HG03196 (cell line): ENCODE measurements around the gene SLC1A4.

Source experiments
- ATAC-seq: cut with Tn5 transposase; IDR thresholded peaks from one replicate; pipeline ENCODE4 v1.9.1; 2021; ENCODE audit not compliant: unreplicated experiment

Gene SLC1A4

DNA sequence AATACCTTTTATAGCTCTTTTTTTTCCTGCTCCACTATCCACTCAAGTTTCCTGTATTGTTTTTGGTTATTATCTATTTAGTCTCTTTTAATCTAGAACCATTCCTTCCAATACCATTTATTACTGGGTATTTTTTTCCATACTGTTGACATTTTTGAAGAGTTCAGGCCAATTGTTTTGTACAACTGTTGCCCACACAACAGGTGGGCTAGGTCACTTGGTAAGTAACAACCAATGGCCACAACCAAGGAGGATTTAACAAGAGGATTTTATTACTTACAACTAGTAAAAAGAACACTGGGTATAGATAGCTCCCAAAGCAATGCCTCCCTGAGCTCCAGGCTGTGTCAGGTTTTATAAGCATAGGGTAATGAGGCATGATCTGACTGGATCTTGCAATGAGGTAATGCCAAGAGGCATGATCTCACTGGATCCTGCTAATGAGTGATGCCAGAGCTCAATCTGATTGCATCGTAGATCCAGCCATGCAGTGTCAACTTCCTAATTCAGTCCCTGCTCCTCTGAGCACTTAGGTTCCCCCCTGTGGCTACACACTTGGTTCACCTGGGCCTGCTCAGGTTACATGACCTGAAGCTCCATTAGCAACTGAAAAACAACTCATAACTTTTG is 59.9 kb downstream of the SLC1A4 start:
- no peak for ATAC-seq

DNA sequence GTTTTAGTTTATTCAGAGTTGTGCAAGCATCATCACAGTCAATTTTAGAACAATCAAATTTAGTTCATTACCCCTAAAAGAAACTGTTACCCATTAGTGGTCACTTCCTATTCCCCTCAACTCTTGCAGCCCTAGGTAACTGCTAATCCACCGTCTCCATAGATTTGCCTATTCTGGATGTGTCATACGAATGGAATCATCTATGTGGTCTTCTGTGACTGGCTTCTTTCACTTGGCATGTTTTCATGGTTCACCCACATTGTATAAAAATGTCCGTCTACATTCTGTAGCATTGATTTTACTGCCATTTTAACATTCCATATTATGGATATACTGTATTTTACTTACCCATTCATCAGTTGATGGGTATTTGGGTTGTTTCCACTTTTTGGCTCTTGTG is 61.7 kb downstream of the SLC1A4 start:
- no peak for ATAC-seq

DNA sequence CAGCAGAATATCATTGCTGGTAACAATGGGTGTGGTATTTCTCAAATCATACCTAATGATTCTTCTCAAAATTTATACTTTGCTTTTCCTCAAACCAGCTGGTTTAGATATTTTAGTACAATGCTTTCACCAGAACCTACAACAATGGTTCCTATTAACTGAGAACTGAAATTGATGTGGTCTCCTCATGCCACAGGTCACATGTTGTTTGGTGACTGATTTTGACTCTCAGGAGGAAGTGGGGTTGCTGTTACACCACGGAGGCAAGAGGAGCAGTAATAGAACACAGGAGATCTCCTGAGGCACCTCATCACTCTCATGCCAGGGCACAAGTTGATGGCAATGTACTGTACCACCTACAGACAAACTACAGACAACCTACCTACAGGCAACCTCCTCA is 64.0 kb downstream of the SLC1A4 start:
- peak; percentile 50 for ATAC-seq

DNA sequence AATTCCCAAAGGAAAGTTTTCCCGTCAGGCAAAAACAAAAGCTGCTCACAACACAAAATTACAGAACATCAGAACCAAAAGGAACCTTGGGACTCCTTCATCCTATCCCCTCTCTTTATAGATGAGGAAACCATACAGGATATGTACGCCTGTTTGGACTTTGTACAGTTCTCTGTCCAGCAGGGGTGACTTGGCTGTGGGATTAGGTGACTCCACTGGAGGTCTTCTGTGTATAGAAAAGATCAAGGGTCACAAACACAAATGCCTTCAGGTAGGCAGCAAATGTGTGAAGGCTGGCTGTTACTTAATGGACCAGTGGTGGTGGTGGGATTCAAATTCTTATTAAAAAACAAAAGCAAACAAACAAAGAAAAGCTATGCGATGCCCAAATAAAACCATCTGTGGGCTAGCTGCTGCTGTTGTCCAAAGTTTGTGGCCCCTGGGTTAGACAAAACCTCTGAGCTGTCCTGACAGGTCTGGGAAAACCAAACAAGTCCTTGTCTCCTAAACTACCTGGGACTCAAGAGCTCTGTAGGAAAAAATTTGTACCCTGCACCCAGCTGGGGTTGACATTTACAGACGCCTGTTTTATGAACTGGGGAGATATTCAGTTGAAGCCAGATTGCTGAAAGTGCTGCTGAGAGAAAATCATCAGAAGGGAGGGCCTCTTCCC is 65.7 kb downstream of the SLC1A4 start:
- no peak for ATAC-seq

DNA sequence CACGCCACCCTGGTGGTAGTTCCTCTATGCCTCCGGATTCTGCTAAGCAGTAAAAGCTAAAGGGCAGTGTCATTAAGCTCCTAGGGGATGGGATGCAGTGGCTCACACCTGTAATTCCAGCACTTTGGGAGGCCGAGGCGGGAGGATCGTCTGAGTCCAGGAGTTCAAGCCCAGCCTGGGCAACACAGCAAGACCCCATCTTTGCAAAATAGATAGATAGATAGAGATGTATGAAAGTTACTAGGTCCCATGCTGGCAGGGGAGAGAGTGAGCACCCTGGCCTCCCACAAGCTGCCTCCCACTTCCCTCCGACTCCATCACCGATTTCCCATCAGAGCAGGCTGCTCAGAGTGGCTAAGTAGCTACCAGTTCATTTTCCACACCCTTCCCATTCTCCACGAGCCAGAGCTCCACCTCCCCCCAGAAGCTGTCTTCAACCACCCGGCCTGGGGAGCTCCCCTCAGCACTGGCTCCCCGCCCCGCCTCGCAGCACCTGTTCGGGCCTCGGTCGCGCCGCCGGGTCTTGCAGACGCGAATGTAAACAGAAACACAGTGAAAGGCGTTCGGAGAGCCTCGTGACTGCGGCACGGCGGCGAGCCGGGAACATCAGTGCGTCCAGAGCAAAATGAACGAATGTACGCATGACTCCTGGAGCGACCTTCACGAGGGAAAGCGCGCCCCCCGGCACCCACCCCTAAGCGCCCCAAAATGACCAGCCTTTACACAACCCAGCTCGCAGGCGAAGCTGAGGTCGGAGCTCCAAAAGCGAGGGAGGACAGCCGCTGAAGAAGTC is 66.4 kb downstream of the SLC1A4 start:
- ATAC-seq: peak; percentile 24

DNA sequence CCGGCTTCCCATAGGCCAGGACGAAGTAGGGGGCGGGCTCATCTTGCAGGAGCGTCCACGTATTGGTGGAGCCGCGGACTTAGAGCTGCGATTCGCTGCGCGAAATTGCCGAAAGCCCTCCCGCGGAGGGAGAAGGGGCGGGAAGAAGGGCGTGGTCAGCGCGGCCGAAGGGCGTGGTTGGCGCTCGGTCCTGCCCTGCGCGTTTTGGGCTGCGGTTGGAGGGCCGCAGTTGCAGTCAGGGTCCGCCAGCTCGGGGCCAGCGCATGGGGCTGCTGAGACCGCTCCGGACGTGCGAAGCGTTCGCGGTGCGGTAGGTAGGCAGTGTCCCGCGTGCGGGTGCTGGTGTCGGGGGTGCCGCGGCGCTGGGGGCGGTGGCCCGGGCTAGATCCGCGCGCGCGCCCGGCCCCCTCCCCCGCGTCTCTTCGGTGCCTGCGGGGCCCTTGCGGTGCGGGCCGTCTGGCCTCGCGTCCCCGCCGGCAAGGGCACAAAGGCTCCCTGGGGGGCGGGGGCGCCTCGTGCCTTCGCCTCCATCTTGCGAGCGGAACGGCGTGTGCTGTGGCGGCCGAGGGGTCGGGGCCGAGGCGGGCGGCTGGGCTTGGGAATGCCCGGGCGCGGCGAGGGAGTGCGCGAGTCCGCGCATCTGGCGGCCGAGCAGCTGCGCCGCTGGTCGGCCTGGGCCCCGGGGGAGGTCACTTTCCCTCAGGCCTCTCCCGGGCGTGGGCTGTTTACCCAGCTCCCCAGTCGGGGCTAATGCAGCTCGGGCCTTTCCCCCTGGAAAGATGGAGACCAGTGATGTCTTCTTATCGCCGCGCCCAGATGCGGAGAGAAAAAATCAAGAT is 67.2 kb downstream of the SLC1A4 start, which contains the start of gene CEP68:
Gene CEP68 (plus strand): TSS at position 202 of the 839 bp plus-strand sequence. CDS start 13,029 bp downstream, outside the sequence.
- peak; percentile 80 for ATAC-seq

DNA sequence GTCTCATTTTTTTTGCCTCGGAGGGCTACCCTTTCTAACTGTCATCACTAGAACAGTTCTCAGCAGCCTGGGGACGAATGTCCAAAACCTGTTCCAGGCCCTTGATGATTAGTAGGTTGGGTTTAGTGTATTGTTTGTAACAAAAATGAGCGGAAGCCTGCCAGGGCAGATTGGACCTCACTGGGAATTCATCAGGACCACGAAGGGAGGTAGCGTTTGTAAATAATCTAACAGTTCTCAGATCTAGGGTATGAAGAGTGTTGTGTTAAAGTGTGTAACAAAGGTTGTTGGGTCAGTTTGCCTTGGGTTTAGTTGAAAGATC is 67.8 kb downstream of the SLC1A4 start:
- no peak for ATAC-seq

DNA sequence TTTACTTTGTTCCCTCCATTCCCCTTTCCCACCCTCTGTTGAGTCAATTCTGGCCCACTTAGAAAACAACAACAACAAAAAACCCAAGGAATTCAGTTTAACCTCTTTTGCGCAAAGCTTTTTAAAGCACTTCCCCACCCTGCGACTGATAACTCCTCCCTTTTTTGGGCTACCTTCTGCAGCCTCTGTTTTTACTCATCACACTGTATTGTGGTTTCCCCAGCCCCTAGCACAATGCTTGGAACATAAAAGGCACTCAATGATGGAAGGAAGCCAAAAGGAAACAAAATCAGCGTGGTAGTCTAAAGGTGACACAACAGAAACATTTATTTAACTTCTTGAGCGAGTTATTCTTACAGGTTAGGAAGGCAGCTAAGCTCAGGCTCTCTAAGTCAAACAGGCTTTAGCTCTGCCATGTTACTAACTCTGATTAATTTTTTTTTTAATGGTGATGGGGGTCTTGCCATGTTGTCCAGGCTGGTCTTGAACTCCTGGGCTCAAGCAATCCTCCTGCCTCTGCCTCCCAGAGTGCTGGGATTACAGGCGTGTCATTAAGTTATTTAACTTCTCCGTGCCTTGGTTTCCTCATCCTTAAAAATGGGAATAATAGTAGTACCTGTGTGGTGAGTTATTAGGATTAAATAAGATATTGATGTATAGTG is 68.3 kb downstream of the SLC1A4 start:
- ATAC-seq: peak; percentile 17

DNA sequence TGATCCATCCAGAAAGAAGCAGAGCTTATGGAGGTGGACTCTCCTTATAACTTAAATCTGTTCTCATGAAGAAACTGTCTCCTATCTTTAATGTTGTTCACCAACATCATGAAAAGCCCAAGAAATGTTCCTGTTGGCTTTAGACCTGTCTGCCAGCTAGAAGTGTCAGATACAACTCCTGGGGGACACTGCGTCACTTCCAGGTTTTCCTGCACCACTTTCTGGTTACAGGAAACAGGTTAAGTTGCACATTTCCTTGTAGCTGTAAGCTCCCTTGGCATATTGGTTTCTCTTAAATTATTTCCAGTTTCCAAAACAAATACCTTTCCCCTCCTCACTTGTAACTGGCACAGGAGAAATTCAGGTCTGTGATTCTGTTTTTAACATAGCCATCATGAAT is 69.9 kb downstream of the SLC1A4 start:
- no peak for ATAC-seq

DNA sequence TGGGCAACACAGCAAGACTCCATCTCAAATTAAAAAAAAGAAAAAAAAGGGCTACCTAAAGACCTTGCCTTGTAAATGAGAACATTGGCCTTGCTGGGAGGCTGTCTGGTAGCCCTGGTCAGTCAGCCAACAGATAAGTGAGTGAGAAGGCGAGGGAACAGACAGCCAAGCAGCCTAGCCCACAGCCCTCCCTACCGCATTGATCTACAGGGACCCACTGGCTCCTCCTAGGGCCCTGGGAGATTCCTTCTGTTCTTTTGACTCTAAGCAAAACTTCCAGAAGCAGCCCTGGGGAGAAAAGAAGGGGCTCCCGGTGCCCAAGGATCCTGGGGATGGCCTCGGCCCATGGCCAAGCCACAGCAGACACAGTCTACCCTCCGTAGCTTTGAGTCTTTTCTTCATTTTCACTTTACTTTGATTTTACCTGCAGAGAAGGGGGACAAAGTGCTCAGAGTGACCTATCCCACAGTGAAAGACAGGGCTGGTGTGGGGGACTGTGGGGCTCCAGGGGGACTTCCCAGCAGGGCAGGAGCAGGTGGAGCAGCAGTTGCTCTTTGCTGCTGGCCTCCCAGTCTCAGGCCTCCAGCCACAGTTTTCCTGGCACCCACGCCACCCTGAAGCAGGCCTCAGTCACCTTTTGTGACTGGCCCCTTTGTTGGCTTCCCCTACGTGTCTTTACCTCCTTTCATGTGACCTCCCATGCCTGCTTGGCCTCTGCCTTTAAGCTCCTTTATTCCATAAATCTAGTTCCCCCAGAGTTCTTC is 72.1 kb downstream of the SLC1A4 start:
- no peak for ATAC-seq

DNA sequence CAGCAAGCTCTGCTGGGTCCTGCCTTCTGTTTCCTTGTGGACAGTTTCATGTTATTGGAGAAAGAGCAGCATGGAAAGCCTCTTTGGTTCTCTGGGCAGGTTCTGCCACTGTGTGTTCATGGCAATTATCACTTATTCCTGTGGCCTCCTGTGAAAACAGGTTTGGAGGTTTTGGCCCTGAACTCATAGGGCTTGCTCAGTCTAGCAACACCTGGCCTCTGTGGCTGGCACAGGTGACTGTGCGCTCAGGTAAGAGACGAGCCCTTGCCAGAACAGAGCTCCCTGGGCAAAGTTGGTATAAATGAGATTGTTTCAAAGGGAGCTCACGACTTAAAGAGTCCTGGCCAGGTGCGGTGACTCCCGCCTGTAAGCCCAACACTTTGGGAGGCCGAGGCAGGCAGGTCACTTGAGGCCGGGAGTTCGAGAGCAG is 72.7 kb downstream of the SLC1A4 start:
- ATAC-seq: no peak

DNA sequence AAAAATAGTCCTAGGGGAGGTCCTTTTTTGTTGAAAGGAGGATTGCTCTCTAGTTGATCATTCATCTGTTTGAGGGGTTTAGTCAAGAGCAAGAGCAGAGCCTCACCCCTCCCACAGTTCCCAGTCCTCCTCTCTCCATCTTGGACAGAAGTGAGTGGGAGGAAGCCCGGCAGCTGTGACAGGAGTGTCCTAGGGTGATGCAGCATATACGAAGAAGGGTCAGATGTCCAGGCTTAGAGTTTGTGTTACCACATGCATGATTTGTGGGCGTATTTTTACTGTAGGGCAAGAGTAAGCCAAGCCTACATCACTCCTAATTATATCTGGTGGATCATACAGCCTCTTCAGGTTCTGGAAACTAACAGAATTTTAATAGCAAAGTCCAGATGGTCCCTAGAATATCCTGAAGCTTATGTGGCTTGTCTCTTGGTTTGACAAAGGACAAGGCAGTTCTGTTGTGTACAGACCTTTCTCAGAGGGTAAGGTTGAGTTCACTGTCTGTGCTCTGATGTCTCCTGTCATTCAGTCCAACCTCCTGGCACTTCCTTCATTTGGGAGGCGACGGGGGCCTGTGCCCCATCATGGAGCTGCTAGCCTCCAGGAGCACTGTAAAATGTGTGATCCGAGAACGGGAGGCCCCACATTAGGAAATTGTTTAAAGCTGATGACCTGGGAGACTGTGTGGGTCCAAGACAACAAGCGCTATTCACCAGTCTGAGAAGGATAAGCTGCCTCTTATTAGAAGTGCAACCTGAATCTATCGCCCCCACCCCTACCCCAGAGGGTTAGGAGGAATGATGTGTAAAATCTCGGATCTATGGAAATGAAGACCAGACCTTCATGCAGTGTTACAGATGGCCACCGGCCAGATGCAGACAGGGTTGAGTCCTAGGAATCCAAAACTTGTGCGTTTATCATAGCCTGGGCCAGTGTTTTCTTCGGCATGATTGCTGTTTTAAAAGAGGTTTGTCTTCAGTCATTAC is 73.9 kb downstream of the SLC1A4 start:
- no peak for ATAC-seq

DNA sequence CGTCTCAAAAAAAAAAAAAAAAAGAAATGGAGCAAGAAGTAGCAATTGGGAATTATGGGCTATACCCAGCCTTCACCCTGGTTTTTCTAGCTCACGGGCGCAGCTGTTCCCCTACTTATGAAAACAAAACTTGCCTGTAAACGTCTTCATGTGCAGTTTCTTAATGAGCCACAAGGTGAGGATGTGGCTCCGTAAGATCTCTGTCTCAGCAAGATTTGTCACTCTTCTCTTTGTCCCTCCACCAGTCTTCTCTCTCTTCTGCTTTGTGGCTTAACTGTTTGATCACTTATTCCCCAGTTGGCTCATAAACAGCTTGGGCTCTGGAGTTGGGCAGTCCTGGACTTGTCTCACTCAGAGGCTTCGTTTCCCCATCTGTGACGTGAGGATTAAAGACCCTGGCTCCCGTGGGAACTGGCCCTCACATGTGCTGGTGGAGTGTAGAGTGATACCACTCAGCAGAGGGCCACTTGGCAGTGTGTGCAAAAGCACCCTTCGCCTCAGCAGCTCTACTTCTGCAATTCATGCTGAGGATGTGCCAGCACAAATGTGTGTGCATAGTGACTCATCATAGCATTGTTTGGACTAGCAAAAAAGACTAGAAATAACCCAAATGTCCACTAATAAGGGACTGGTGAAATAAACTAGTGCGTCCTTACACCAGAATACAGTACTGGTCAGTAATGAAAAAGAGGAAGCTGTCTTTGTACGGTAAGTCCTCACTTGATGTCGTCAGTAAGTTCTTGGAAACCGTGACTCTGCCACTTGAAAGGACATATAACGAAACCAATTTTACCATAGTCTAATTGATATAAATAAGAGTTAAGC is 75.7 kb downstream of the SLC1A4 start:
- ATAC-seq: peak; percentile 81

DNA sequence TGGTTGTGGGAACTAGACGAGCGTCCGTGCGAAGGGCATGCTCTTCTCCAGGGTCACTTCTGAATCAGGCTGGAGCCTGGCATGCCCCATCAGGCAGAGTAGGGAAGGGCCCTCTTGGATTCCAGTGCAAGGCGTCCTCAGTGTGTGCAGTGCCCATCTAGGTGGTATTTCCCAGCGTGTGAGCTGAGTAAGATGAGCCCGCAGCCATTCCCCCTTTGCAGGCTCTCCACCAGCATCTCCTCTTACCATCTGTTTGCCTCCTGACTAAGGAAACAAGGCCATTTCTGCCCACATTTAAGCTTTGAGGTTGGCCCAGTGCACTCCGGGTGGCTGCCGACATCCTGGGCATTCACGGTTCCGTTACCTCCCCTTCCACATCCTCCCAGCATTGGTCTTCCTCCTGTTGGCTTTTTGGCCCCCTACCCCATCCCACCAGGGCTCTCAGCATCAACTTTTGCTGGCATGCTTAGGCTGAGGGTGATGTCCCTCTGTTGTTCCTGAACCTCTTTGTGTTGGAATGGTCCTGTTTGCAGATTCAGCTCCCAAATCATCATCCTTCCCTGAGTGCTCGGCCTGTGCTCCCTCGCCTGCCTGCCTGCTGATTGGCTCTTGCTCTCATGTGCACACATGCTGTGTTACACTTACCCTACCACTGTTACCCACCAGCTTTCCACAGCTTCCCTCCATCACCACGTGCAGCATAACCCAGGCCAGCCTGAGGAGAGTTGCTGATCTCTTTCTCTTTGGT is 78.8 kb downstream of the SLC1A4 start:
- ATAC-seq: no peak

DNA sequence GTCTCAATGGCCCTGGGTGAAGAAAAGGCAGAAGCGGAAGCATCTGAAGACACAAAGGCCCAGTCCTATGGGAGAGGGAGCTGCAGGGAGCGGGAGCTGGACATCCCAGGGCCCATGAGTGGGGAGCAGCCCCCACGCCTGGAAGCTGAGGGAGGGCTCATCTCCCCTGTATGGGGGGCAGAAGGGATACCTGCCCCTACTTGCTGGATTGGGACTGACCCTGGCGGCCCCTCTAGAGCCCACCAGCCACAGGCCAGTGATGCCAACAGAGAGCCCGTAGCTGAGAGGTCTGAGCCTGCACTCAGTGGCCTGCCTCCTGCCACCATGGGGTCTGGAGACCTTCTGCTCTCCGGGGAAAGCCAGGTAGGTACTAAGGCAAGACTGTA is 80.2 kb downstream of the SLC1A4 start:
- no peak for ATAC-seq

DNA sequence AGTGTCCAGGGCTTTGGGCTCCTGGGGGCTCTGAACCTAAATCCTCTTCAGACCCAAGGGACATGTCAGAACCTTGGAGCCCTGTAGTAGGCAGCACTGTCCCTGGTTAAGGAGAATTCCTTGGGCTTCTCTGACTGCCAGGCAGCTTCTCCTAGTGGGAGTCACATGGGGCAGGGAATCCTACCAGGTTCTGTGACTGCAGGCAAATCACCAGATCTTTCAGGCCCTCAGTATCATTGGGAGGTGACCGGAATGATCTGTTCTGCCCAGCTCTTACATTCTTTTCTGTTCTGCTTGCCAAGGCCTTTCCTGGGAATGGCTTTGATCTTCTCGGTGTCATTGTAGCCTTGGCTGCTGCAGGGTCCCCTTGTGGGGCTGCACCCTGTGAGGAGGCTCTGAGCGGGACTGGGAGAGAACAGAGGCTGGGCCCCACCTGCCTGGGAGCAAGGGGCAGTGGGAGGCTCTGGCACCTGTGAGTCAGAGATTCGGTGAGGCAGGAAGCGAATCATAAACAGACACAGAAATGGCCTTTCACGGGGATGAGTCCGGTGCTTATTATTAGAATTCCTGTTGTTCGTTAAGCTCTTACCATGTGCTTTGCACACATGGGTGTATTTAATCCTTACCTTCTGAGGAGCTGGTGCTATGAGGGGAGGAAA is 81.1 kb downstream of the SLC1A4 start:
- ATAC-seq: no peak

DNA sequence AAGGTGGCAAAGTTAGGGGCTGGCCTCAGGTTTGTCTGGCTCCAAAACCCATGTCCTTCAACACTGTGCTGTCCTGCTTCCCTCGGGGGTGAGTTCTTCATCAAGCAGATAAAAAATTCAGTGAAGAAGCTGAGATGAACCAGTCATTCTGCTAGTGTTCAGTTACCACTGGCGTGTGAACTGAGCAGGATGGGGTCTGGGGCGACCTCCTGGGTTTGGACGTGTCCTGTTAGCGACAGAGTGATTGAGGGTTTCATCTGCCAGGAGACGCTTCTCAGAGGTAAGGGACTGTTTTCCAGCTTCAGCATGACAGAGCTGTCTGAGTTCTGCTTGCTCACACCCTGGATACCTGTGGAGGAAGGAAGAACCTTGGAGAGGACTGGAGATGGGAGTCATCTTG is 81.7 kb downstream of the SLC1A4 start:
- no peak for ATAC-seq
